GM12872 (cell line): ENCODE results near the gene NMNAT1.

Experiments used
- TF ChIP-seq, protein P1 (sequence below): IDR thresholded peaks from 3 replicates; pipeline ENCODE4 v1.5.1; 2011; ENCODE audit warnings: low read depth, mild to moderate bottlenecking, low read length, moderate library complexity; ENCODE audit not compliant: insufficient read depth

Gene NMNAT1

GRCh38 chr1:9910423-9911178, 32.7 kb upstream of the NMNAT1 start:
- TF ChIP-seq, protein P1, sequence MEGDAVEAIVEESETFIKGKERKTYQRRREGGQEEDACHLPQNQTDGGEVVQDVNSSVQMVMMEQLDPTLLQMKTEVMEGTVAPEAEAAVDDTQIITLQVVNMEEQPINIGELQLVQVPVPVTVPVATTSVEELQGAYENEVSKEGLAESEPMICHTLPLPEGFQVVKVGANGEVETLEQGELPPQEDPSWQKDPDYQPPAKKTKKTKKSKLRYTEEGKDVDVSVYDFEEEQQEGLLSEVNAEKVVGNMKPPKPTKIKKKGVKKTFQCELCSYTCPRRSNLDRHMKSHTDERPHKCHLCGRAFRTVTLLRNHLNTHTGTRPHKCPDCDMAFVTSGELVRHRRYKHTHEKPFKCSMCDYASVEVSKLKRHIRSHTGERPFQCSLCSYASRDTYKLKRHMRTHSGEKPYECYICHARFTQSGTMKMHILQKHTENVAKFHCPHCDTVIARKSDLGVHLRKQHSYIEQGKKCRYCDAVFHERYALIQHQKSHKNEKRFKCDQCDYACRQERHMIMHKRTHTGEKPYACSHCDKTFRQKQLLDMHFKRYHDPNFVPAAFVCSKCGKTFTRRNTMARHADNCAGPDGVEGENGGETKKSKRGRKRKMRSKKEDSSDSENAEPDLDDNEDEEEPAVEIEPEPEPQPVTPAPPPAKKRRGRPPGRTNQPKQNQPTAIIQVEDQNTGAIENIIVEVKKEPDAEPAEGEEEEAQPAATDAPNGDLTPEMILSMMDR: no peak

GRCh38 chr1:9912264-9912936, 30.9 kb upstream of the NMNAT1 start:
- TF ChIP-seq, protein P1: no peak

DNA sequence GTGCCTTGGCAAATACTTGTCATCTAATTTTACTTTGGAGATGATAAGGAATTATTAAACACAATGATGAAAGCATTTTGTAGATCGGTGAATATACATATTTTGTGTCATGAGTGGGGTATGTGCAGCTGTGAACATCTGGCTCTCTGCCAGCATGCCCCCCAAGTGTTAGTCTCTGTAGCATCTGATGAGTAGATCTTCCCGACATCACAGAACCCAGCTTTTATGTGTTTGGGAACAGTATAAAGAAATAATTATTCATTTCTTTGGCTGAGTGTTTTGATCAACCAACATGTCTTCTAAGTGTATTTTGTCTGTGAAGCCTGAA, 28.7 kb upstream of the NMNAT1 start:
- TF ChIP-seq, protein P1: no peak

DNA sequence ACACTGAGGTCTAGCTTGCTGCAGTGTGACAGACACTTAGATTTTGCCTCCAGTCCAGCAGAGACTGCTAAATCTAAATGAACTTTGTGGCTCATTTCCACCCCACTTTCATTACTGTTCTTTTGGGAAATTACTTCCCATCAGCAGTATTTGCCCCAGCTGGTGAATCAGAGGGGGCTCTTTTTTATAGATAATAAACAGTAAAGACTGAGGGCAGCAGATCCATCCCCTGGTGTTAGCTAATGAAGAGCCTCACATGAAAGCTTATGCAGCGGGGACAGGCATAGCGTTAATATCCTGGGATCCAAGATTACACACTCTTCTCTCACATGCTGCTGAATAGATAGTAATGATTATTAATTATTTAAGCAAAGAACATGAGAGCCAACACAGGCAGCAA, 26.8 kb upstream of the NMNAT1 start:
- TF ChIP-seq, protein P1: no peak

DNA sequence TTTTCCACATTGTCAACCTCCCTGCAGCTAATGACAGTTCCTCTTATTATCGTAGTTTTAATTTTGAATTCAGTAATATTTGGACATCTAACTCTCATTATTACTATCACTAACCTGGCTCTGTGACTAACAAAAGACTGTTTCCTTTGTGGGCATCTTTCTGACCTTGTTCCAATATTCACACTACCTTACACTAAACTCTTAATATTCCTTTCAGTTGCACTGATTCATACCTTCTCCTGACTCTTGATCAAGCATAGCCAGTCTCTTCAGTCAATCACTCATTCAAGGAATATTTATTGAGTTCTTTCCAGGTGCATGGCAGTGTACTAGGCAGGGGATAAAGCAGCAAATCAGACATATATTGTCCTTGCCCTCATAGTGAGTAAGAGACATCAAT, 25.4 kb upstream of the NMNAT1 start:
- TF ChIP-seq, protein P1: no peak

DNA sequence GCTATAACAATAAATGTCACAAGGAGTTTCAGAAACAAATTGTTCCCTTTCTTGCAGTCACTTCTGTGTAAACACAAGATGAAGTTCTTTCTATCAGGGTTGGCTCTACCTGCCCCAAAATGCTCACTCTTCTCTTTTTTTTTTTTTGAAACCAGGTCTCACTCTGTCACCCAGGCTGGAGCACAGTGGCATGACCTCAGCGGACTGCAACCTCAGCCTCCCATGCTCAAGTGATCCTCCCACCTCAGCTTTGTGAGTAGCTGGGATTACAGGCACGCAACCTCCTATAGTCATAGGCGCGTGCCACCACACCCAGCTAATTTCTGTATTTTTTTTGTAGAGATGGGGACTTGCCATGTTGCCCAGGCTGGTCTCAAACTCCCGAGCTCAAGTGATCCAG, 22.7 kb upstream of the NMNAT1 start:
- TF ChIP-seq, protein P1: no peak

- TF ChIP-seq, protein P1: no peak
These were observed 20.9 kb upstream of the NMNAT1 start for GRCh38 chr1:9922342-9922741.
